GM12873 (cell line): ENCODE data around the gene CHRNA4.

ENCODE experiments used
- CTCF ChIP-seq: IDR thresholded peaks from 2 replicates; pipeline ENCODE4 v1.5.1; 2012; ENCODE audit warnings: low read depth, mild to moderate bottlenecking, moderate library complexity, low read length, control low read depth; ENCODE audit not compliant: insufficient read depth; ENCODE audit errors: missing control alignments

CHRNA4 gene

GRCh38 chr20:63374504-63374903, 13.4 kb upstream of the CHRNA4 start:
- TF ChIP-seq CTCF, result no peak

- TF ChIP-seq CTCF, result no peak
These were observed 12.8 kb upstream of the CHRNA4 start for GRCh38 chr20:63373996-63374395.

- TF ChIP-seq CTCF, result no peak
These were observed 12.1 kb upstream of the CHRNA4 start for GRCh38 chr20:63372971-63373885.

GRCh38 chr20:63371291-63371865, 10.2 kb upstream of the CHRNA4 start:
- no peak for TF ChIP-seq CTCF

GRCh38 chr20:63370618-63371187, 9.6 kb upstream of the CHRNA4 start:
- TF ChIP-seq CTCF, result no peak

GRCh38 chr20:63369724-63370617, 8.8 kb upstream of the CHRNA4 start:
- TF ChIP-seq CTCF, result no peak
